GM12864 (cell line): ENCODE data around the gene ALKBH3.

Experiments used
- DNase-seq: peaks from one replicate; pipeline ENCODE4 v3.0.0-alpha.2; 2011; ENCODE audit warnings: low read depth
- H3K4me3 ChIP-seq: 2 replicates; pipeline ENCODE4 v1.5.1; 2011; ENCODE audit warnings: mild to moderate bottlenecking, low read depth, low read length, control low read depth
- TF ChIP-seq, protein P1 (sequence below): IDR thresholded peaks from 2 replicates; pipeline ENCODE4 v1.5.1; 2011; ENCODE audit warnings: low read depth, mild to moderate bottlenecking, moderate library complexity, low read length, control low read depth, inconsistent platforms; ENCODE audit errors: missing control alignments

ALKBH3 gene

DNA sequence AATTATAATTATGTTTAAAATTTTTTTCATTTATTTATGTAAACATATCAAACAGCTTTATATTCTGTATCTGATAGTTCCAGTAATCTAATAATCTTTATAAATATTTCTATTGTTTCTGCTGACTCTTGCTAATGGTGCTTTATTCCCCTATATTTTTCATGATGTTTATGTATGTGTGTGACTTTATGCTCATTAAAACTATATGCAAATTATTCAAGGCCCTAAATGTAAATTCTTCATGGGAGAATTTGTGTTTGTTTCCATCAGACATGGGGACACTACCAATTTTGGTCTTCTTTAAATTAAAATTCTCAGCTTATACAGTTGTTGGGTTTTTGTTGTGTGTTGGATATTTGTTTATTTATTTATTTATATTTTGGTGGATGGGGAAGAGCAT is 13.7 kb upstream of the ALKBH3 start:
- no peak overlapping the region for H3K4me3 ChIP-seq
- TF ChIP-seq, protein P1, sequence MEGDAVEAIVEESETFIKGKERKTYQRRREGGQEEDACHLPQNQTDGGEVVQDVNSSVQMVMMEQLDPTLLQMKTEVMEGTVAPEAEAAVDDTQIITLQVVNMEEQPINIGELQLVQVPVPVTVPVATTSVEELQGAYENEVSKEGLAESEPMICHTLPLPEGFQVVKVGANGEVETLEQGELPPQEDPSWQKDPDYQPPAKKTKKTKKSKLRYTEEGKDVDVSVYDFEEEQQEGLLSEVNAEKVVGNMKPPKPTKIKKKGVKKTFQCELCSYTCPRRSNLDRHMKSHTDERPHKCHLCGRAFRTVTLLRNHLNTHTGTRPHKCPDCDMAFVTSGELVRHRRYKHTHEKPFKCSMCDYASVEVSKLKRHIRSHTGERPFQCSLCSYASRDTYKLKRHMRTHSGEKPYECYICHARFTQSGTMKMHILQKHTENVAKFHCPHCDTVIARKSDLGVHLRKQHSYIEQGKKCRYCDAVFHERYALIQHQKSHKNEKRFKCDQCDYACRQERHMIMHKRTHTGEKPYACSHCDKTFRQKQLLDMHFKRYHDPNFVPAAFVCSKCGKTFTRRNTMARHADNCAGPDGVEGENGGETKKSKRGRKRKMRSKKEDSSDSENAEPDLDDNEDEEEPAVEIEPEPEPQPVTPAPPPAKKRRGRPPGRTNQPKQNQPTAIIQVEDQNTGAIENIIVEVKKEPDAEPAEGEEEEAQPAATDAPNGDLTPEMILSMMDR = no peak
- no peak for DNase-seq

DNA sequence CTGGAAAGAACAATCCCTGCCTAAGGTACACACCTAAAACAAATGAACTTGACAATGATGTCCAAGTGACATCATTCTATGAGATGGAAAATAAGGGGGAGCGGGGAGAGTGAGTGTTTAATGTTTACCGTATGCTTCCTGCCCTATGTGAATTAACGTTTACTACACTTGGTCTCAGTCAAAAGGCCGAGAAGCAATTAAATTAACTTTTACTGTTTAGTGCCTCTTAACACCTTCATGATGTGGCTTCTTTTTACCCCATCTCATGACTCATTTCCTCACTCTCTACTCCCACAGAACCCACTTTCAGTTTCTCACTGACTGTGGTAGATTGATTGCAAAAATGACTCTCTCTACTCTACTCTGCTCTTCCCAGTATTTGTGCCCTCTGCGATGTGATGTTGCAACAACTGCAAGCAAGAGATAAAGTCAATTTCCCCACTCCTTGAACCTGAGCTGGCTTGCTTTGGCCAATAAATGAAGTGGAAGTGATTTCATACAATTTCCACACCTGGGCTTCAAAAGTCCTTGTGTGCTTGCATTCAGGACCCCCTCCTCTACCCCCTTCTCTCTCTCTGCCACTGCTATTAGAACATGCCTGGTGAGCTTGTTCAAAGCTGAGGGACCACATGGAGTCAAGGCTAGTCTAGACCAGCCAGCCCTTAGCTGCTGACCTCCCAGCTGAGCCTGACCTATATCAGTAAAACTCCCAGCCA is 11.6 kb upstream of the ALKBH3 start:
- no peak overlapping the region for H3K4me3 ChIP-seq
- DNase-seq = peak; percentile 53
- TF ChIP-seq, protein P1 = no peak

DNA sequence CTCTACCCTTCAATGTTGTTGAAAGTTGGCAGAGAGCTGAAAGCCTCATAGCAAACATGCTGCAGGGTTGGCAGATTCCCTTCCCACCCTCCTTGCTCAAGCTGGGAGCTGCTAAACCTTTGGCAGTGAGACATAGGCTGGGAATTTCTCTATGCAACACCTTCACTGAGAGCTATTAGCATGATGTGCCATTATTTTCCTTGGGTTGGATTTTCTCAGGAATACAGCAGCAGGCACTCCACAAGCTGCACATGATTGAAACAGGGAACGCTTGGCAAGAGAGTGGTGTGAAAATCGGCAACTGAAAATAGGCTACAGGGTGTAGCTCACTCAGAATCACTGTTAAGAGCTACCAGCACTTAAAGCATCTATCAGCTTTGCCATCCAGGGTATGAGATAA is 9.6 kb upstream of the ALKBH3 start:
- TF ChIP-seq, protein P1 = no peak
- no peak overlapping the region for H3K4me3 ChIP-seq
- no peak for DNase-seq

DNA sequence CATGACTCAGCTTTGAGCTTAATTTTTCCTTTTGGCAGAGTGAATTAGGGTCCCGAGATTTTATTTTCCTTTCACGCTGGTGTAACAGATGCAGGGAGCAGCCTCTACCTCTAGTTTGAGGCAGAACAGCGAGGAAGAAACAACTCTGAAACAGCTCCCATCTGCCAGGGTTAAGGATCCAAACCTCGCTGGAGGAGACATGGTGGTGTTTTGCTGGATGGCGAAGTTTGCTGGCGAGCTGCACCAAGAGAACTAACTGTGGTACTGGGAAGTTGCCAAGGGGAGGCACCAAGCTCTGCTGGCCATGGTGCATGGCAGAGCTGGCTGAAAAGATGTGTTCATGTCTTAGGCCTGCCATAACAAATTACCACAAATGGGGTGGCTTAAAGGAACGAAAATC is 7.6 kb upstream of the ALKBH3 start:
- TF ChIP-seq, protein P1 = no peak
- no peak overlapping the region for H3K4me3 ChIP-seq
- DNase-seq = no peak

DNA sequence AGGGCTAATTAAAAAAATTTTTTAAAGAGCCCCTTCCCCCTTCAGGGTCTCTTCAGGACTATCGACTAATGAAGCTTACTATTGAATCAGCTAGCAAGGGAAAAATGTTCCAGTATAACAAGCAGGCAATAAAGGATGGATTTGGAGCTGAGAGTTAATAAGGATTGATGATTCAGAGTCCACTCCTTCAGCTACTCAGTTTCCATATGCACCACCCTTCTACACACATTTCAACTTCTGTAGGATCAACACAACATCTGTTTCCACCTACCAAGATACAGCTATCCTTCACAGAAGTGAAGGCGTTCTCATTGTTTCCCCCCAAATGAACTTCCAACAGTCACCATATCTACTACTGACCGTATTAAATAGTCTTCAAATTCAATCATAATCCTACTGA is 6.6 kb upstream of the ALKBH3 start:
- TF ChIP-seq, protein P1 = no peak
- no peak for DNase-seq
- H3K4me3 ChIP-seq = no peak overlapping the region

DNA sequence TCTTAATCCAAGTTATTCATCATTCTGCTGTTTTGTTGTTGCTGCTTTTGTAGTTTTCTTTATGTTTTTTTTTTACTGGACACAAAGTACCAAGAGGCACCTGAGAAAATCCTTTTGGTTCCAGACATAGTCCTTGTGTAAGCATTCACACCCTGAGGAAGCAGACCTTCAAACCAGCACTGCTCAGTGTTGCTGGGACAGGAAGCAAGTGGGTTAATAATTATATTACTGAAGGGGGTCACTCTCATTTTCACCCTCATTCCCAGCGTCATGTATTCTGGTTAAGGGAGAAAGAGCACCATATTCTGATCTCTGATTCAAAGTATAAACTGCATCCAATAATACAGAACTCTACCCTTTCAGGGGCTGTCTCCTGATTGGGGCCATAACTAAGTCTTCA is 5.9 kb upstream of the ALKBH3 start:
- TF ChIP-seq, protein P1 = no peak
- no peak overlapping the region for H3K4me3 ChIP-seq
- DNase-seq = no peak
